Sigmoid colon (tissue), 3 donors: ENCODE data around the gene RPL10A.

Experiments
- POLR2A ChIP-seq, 2 donors: fragments of 450-650 bp; IDR thresholded peaks; one replicate each; pipeline ENCODE4 v1.6.1; 2016; ENCODE audit warnings: antibody characterized with exemption in 2 of 2, mild to moderate bottlenecking in 2 of 2, moderate library complexity in 2 of 2
- TF ChIP-seq, protein P1 (sequence below), 4 experiments: fragments of 450-650 bp in 3 of 4; fragments of 200-600 bp in 1 of 4; IDR thresholded peaks; one replicate each; pipeline ENCODE4 v1.5.1; 2016 to 2019; ENCODE audit warnings: antibody characterized with exemption in 4 of 4, mild to moderate bottlenecking in 3 of 4, moderate library complexity in 2 of 4

DNA sequence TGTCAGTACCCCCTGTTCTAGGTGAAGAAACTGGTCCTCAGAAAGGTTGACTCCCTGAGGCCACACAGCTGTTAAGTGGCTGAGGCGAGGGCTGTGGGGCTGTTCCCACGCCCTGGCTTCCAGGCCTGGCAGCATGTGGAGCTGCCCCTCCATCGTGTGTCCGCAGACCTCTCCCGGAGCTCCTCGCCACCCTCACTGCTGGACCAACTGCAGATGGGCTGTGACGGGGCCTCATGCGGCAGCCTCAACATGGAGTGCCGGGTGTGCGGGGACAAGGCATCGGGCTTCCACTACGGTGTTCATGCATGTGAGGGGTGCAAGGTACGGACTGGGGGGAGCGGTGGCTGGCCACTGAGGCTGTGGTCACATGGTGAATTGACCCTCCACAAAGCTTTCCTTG, 48.2 kb upstream of the RPL10A start:
- TF ChIP-seq, protein P1, sequence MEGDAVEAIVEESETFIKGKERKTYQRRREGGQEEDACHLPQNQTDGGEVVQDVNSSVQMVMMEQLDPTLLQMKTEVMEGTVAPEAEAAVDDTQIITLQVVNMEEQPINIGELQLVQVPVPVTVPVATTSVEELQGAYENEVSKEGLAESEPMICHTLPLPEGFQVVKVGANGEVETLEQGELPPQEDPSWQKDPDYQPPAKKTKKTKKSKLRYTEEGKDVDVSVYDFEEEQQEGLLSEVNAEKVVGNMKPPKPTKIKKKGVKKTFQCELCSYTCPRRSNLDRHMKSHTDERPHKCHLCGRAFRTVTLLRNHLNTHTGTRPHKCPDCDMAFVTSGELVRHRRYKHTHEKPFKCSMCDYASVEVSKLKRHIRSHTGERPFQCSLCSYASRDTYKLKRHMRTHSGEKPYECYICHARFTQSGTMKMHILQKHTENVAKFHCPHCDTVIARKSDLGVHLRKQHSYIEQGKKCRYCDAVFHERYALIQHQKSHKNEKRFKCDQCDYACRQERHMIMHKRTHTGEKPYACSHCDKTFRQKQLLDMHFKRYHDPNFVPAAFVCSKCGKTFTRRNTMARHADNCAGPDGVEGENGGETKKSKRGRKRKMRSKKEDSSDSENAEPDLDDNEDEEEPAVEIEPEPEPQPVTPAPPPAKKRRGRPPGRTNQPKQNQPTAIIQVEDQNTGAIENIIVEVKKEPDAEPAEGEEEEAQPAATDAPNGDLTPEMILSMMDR (IDR thresholded peaks at IDR 0.05), result no peak
- TF ChIP-seq POLR2A (IDR thresholded peaks at IDR 0.05), result no peak
